NCI-H187 (cell line): ENCODE data around the gene ZNF778.

Experiments used
- DNase-seq, 2 experiments: peaks; one replicate each; lab custom pipeline; 2025; lab: John Stamatoyannopoulos, UW

The ZNF778 gene

DNA sequence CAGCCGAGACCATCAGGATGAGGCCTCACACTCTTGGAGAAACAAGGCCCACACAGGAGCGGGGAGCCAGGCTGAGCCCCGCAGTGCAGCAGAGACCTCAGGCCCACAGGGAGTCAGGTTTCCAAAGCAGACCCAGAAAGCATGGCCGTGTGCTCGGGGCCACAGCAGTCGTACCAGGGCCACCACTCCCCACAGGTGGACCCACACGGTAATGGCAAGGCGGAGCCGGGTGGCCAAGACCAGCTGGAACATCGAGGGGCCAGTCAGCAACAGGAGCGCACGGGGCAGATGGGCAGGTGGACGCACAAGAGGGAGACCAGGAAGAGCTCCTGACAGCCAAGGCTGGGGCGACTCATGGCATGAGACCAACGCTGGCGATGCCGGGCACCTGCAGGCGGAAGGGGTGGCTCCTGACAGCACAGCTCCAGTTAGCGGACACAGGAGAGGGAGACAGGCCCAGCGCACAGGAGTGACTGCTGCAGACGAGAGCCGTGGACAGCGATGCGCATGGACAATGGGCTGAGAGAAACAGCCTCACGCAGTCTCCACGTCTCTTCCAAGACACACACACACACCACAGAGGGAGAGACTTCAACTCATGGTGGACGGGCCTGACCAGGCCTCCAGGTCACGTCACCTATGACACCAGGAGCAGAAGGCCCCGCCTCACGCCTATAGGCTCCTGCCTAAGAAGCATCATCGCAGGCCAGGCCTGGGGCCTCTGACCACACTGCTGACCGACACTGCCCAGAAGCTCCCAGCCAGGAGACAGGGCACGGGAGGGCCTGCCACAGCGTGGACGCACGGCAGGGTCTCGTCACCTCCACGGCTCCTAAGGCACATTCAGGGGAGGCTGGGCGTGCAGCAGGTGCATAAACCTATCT lies 58.6 kb downstream of the ZNF778 start:
- no peak for DNase-seq

DNA sequence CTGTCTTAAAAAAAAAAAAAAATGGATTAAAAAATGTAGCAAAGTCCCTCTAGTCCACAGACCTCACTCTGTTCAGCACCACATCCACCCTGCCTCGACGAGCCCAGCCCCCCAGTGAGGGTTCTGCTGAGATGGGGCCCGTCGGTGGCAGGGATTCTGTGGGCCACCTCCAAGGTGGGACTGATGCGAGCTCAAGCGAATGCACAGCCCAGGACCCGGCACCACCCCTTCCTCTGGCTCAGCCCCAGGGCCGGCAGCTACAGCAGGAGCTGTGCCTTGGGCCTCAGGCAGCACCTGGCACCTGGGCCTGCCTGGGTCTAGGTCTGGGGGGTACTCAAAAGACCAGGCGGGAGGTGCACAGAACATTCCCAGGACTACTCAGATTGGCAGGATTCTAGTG lies 59.5 kb downstream of the ZNF778 start:
- DNase-seq = no peak

- DNase-seq = no peak
These were observed 60.3 kb downstream of the ZNF778 start for GRCh38 chr16:89277641-89278341.

GRCh38 chr16:89278441-89279240 lies 61.1 kb downstream of the ZNF778 start:
- DNase-seq = no peak

DNA sequence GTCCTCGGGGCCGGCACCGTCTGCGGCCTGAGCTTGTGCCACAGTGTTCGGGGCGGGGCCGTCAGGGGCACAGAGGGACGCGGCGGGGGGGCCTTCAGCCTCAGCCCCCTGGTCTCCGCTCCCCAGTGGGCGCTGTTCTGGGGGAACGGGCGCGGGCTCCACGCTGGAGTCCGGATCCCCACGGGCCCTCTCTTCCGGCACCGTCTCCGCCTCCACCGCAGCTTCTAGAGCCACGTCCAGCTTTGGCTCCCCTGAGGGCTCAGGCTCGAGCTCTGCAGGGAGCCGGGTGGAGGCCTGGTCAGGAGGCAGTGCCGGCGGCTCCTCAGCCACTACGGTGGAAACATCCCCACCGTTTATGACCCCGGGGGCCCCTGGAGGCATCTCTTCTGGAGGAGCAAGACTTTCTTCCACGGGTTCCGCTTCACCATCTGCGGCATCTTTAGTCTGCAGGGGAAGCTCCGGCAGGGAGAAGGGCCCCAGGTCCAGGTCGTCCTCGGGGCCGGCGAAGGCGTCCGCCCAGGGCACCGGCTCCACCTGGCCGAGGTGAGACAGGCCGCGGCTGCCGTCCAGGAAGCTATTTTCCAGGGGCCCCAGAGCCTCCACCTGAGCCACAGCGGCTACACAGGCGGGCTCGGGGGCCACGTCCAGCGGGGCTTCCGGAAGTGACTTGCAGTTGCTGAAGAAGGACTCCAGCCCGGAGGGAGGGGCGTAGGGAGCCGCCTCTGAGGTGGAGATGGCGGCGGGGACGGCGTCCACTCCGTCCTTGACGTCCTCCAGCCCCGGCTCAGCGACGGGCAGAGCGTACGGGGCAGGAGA lies 62.4 kb downstream of the ZNF778 start:
- DNase-seq = no peak

DNA sequence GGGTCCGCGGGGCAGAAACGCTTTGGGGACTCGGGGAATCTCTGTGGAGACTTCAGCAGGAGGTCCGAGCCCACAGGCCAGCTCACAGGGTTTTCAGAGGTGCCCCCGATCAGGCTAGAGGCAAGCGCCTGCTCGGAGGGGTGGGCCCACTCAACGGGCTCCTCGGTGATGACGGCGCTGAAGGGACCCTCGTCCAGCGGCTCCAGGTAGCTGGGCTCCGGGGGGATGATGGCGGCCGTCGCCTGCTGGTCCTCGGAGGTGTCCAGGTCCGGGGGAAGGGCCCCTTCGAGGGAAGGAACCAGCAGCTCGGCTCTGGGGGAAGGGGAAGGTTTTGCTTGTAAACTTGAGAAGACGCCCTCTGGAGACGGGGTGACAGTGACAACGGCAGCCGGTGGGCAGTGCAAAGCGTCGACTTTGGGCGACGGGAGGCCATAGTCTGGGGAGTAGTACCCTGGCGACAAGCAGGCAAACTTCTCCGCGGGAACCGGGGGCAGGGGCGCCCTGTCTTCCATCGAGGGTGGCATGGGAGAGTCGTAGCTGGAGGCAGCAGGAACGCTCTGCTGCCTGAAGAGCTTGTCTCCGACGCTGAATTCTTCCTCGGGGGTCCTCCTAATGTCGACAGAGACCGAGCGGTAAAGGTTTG lies 63.2 kb downstream of the ZNF778 start:
- DNase-seq = no peak

- no peak for DNase-seq
These were observed 63.7 kb downstream of the ZNF778 start for GRCh38 chr16:89281189-89281577.

DNA sequence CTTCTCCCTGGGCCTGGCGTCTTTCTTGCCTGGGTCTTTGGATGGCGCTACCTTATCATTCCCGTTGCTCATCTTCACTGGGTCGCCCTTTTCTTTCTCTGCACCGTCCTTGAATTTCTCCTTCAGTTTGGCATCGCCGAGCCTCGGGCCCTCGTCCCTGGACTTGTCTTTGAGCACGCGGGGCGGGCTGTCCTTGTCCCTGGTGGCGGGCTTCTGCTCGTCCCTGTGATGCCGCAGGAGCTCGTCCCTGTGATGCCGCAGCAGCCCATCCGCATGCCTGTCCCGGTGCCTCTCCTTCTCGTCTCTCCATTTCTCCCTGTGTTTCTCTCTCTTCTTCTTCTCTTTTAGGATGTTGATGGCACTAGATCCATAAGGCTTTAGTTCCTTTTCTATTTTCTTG lies 64.3 kb downstream of the ZNF778 start:
- DNase-seq = no peak

- DNase-seq = no peak
These were observed 65.0 kb downstream of the ZNF778 start for GRCh38 chr16:89282523-89282922.

GRCh38 chr16:89283449-89283848 lies 65.9 kb downstream of the ZNF778 start:
- no peak for DNase-seq

GRCh38 chr16:89285381-89285780 lies 67.9 kb downstream of the ZNF778 start:
- no peak for DNase-seq

- DNase-seq = no peak
These were observed 68.6 kb downstream of the ZNF778 start for GRCh38 chr16:89286096-89286495.
